Stimulated activated naive CD8-positive, alpha-beta T cell treated with anti-CD3 and anti-CD28 coated beads, Interleukin-15, amount 100 ng/mL, for 72 hours (primary cell): ENCODE measurements around the gene CTDP1.
A peak's percentile ranks its signal among the peaks of the same experiment; 100 is the strongest.

Source experiments
- ATAC-seq: fragments of 150-1000 bp; cut with Tn5 transposase; 2 replicates; pipeline ENCODE4 v1.10.0; 2021; ENCODE audit warnings: mild to moderate bottlenecking, moderate library complexity
- DNase-seq, 2 donors: peaks; one replicate each; pipeline ENCODE4 v3.0.0; 2021 to 2022
- H3K27ac Mint-ChIP-seq, 2 donors: one replicate each; pipeline ENCODE4 v1.8.0; 2022; ENCODE audit warnings: mild to moderate bottlenecking in 2 of 2, mixed read lengths in 2 of 2, moderate library complexity in 2 of 2
- H3K27me3 Mint-ChIP-seq: one replicate; pipeline ENCODE4 v1.8.0; 2022; ENCODE audit warnings: mixed read lengths
- H3K4me1 Mint-ChIP-seq: one replicate; pipeline ENCODE4 v1.8.0; 2022; ENCODE audit warnings: mild to moderate bottlenecking, mixed read lengths
- H3K4me3 Mint-ChIP-seq, 2 donors: one replicate each; pipeline ENCODE4 v1.8.0; 2022; ENCODE audit warnings: mild to moderate bottlenecking in 2 of 2, mixed read lengths in 2 of 2, moderate library complexity in 1 of 2
- H3K9me3 Mint-ChIP-seq, 2 donors: one replicate each; pipeline ENCODE4 v1.8.0; 2022; ENCODE audit warnings: mixed read lengths in 2 of 2

The CTDP1 gene

GRCh38 chr18:79641722-79642497 lies 37.7 kb upstream of the CTDP1 start:
- DNase-seq: no peak

GRCh38 chr18:79642626-79643025 lies 37.0 kb upstream of the CTDP1 start:
- no peak overlapping the region for H3K27ac Mint-ChIP-seq
- peaks cover 10% of the 10 kb centered on the region for H3K27me3 Mint-ChIP-seq
- peaks cover 12% of the 10 kb centered on the region for H3K4me1 Mint-ChIP-seq
- H3K9me3 Mint-ChIP-seq: no peaks in the 10 kb centered on the region
- no peak overlapping the region for H3K4me3 Mint-ChIP-seq
- DNase-seq (no peak), ATAC-seq (no peak)

More at GRCh38 chr18:79641722-79642497, 37.7 kb upstream of the CTDP1 start:
- Mint-ChIP-seq H3K27ac (no peak overlapping the region), H3K9me3 (no peaks in the 10 kb centered on the region), H3K4me3 (no peak overlapping the region), H3K4me1 (peaks cover 12% of the 10 kb centered on the region), H3K27me3 (peaks cover 17% of the 10 kb centered on the region)
- ATAC-seq: no peak

- DNase-seq: peak in 1 of 2 donors; percentile 27
- H3K27me3 Mint-ChIP-seq: peaks cover 10% of the 10 kb centered on the region
- no peak overlapping the region for H3K27ac Mint-ChIP-seq
- H3K4me3 Mint-ChIP-seq: peak overlapping the region in 1 of 2 donors; percentile 44
- peaks cover 12% of the 10 kb centered on the region for H3K4me1 Mint-ChIP-seq
- ATAC-seq: peak; percentile 21
- no peaks in the 10 kb centered on the region for H3K9me3 Mint-ChIP-seq
Measured at GRCh38 chr18:79643054-79643984, 36.3 kb upstream of the CTDP1 start.

GRCh38 chr18:79644006-79644665 lies 35.5 kb upstream of the CTDP1 start:
- peak; percentile 86 for ATAC-seq
- no peak overlapping the region for H3K4me3 Mint-ChIP-seq
- H3K27me3 Mint-ChIP-seq: peaks cover 3% of the 10 kb centered on the region
- H3K9me3 Mint-ChIP-seq: no peaks in the 10 kb centered on the region
- no peak overlapping the region for H3K27ac Mint-ChIP-seq
- peaks cover 12% of the 10 kb centered on the region for H3K4me1 Mint-ChIP-seq
- DNase-seq: peak; percentile 68 to 77

- H3K4me3 Mint-ChIP-seq: no peak overlapping the region
- ATAC-seq: no peak
Measured at GRCh38 chr18:79644666-79645057, 34.9 kb upstream of the CTDP1 start.

GRCh38 chr18:79645291-79645983 lies 34.2 kb upstream of the CTDP1 start:
- Mint-ChIP-seq H3K9me3 (no peaks in the 10 kb centered on the region), H3K27me3 (no peaks in the 10 kb centered on the region), H3K27ac (no peak overlapping the region), H3K4me3 (no peak overlapping the region), H3K4me1 (peaks cover 13% of the 10 kb centered on the region)
- DNase-seq (no peak), ATAC-seq (peak; percentile 40)

More at GRCh38 chr18:79644666-79645057, 34.9 kb upstream of the CTDP1 start:
- H3K27ac Mint-ChIP-seq: no peak overlapping the region
- DNase-seq: no peak
- H3K4me1 Mint-ChIP-seq: peaks cover 12% of the 10 kb centered on the region
- no peaks in the 10 kb centered on the region for H3K27me3 Mint-ChIP-seq
- H3K9me3 Mint-ChIP-seq: no peaks in the 10 kb centered on the region

- no peak for DNase-seq
- no peak overlapping the region for H3K4me3 Mint-ChIP-seq
- no peak overlapping the region for H3K27ac Mint-ChIP-seq
- ATAC-seq: no peak
- H3K4me1 Mint-ChIP-seq: peaks cover 21% of the 10 kb centered on the region
- H3K27me3 Mint-ChIP-seq: no peaks in the 10 kb centered on the region
- no peaks in the 10 kb centered on the region for H3K9me3 Mint-ChIP-seq
Measured at GRCh38 chr18:79647307-79647706, 32.3 kb upstream of the CTDP1 start.

GRCh38 chr18:79650959-79651358 lies 28.6 kb upstream of the CTDP1 start:
- Mint-ChIP-seq H3K27me3 (no peaks in the 10 kb centered on the region), H3K27ac (peak overlapping the region in 1 of 2 donors; percentile 42), H3K9me3 (peaks cover 0 to 6% of the 10 kb centered on the region in 2 donors), H3K4me1 (peaks cover 9% of the 10 kb centered on the region), H3K4me3 (no peak overlapping the region)
- DNase-seq (no peak), ATAC-seq (no peak)

- Mint-ChIP-seq H3K4me1 (no peaks in the 10 kb centered on the region), H3K4me3 (no peak overlapping the region), H3K27ac (no peak overlapping the region), H3K9me3 (peaks cover 0 to 11% of the 10 kb centered on the region in 2 donors), H3K27me3 (no peaks in the 10 kb centered on the region)
- peak; percentile 31 for ATAC-seq
- no peak for DNase-seq
Measured at GRCh38 chr18:79657342-79657996, 22.1 kb upstream of the CTDP1 start.

- Mint-ChIP-seq H3K9me3 (peaks cover 0 to 11% of the 10 kb centered on the region in 2 donors), H3K27ac (no peak overlapping the region), H3K27me3 (no peaks in the 10 kb centered on the region), H3K4me3 (no peak overlapping the region), H3K4me1 (no peaks in the 10 kb centered on the region)
- no peak for DNase-seq
- no peak for ATAC-seq
Measured at GRCh38 chr18:79658366-79658765, 21.2 kb upstream of the CTDP1 start.

- Mint-ChIP-seq H3K9me3 (peaks cover 0 to 11% of the 10 kb centered on the region in 2 donors), H3K27me3 (no peaks in the 10 kb centered on the region), H3K4me1 (no peaks in the 10 kb centered on the region), H3K27ac (no peak overlapping the region), H3K4me3 (no peak overlapping the region)
- no peak for ATAC-seq
- no peak for DNase-seq
Measured at GRCh38 chr18:79659733-79660132, 19.9 kb upstream of the CTDP1 start.

- DNase-seq: no peak
Measured at GRCh38 chr18:79662034-79662433, 17.6 kb upstream of the CTDP1 start.

GRCh38 chr18:79662439-79662838 lies 17.2 kb upstream of the CTDP1 start:
- Mint-ChIP-seq H3K27ac (no peak overlapping the region), H3K4me1 (no peaks in the 10 kb centered on the region), H3K27me3 (no peaks in the 10 kb centered on the region), H3K4me3 (no peak overlapping the region), H3K9me3 (no peaks in the 10 kb centered on the region)
- ATAC-seq: no peak
- no peak for DNase-seq

More at GRCh38 chr18:79662034-79662433, 17.6 kb upstream of the CTDP1 start:
- no peak for ATAC-seq
- no peaks in the 10 kb centered on the region for H3K4me1 Mint-ChIP-seq
- no peak overlapping the region for H3K27ac Mint-ChIP-seq
- H3K9me3 Mint-ChIP-seq: no peaks in the 10 kb centered on the region
- no peaks in the 10 kb centered on the region for H3K27me3 Mint-ChIP-seq
- no peak overlapping the region for H3K4me3 Mint-ChIP-seq

GRCh38 chr18:79664525-79665125 lies 15.0 kb upstream of the CTDP1 start:
- H3K9me3 Mint-ChIP-seq: no peaks in the 10 kb centered on the region

More at GRCh38 chr18:79664525-79665125, 15.0 kb upstream of the CTDP1 start:
- Mint-ChIP-seq H3K4me1 (no peaks in the 10 kb centered on the region), H3K27me3 (no peaks in the 10 kb centered on the region), H3K4me3 (no peak overlapping the region), H3K27ac (no peak overlapping the region)
- DNase-seq: no peak
- no peak for ATAC-seq
